GM23338 (cell line): ENCODE measurements around the gene POLR2F. TPM values are rescaled to one million over a fixed set of nuclear protein-coding genes. Genes with fewer than 3 reads are reported as not detected.

Experiments
- ATAC-seq: fragments of 200-7000 bp; cut with Tn5 transposase; 3 replicates; pipeline ENCODE4 v1.9.1; 2020
- DNase-seq: peaks from one replicate; pipeline ENCODE4 v3.0.0-alpha.2; 2015; ENCODE audit warnings: low spot score
- H2AFZ ChIP-seq: fragments of 200-600 bp; sonication (generic); 2 replicates; pipeline ENCODE4 v1.8.0; 2016; ENCODE audit warnings: antibody characterized with exemption, mild to moderate bottlenecking, moderate library complexity
- H3F3A ChIP-seq: fragments of 200-600 bp; sonication (generic); replicated peaks from 2 replicates; pipeline ENCODE4 v1.8.0; 2017; ENCODE audit warnings: antibody characterized with exemption, mixed run types, low read depth
- H3K27ac ChIP-seq: fragments of 200-600 bp; sonication (generic); 2 replicates; pipeline ENCODE4 v1.6.1; 2016; ENCODE audit warnings: low read depth
- H3K27me3 ChIP-seq: fragments of 200-600 bp; sonication (generic); 2 replicates; pipeline ENCODE4 v1.8.0; 2016; ENCODE audit warnings: mild to moderate bottlenecking, mixed run types, moderate library complexity; ENCODE audit not compliant: insufficient read depth
- H3K36me3 ChIP-seq: fragments of 200-600 bp; sonication (generic); 2 replicates; pipeline ENCODE4 v1.8.0; 2016; ENCODE audit warnings: mild to moderate bottlenecking; ENCODE audit not compliant: insufficient read depth
- H3K4me1 ChIP-seq: fragments of 200-600 bp; sonication (generic); 2 replicates; pipeline ENCODE4 v1.8.0; 2016; ENCODE audit warnings: mild to moderate bottlenecking, moderate library complexity; ENCODE audit not compliant: insufficient read depth
- H3K4me2 ChIP-seq: fragments of 200-600 bp; sonication (generic); 2 replicates; pipeline ENCODE4 v1.7.1; 2017; ENCODE audit warnings: mixed run types
- H3K4me3 ChIP-seq: fragments of 200-600 bp; sonication (generic); 2 replicates; pipeline ENCODE4 v1.6.1; 2016; ENCODE audit warnings: mixed run types
- H3K79me2 ChIP-seq: fragments of 200-600 bp; sonication (generic); replicated peaks from 2 replicates; pipeline ENCODE4 v1.8.0; 2017; ENCODE audit warnings: mild to moderate bottlenecking; ENCODE audit not compliant: insufficient read depth
- H3K9me2 ChIP-seq: fragments of 200-600 bp; sonication (generic); 2 replicates; pipeline ENCODE4 v1.8.0; 2017; ENCODE audit not compliant: insufficient read depth
- H4K20me1 ChIP-seq: fragments of 200-600 bp; sonication (generic); replicated peaks from 2 replicates; pipeline ENCODE4 v1.8.0; 2017; ENCODE audit warnings: mild to moderate bottlenecking; ENCODE audit not compliant: insufficient read depth
- H3K27ac Mint-ChIP-seq: 2 replicates; pipeline ENCODE4 v1.8.0; 2020; ENCODE audit warnings: inconsistent platforms, mild to moderate bottlenecking, moderate library complexity, mixed read lengths
- H3K27me3 Mint-ChIP-seq: 3 replicates; pipeline ENCODE4 v1.8.0; 2022; ENCODE audit warnings: low read depth, mild to moderate bottlenecking, moderate library complexity, mixed read lengths, inconsistent platforms; ENCODE audit not compliant: insufficient read depth, poor library complexity
- H3K36me3 Mint-ChIP-seq: 3 replicates; pipeline ENCODE4 v1.8.0; 2021; ENCODE audit warnings: low read depth, mild to moderate bottlenecking, inconsistent platforms, moderate library complexity, mixed read lengths
- H3K4me1 Mint-ChIP-seq: 3 replicates; pipeline ENCODE4 v1.8.0; 2020; ENCODE audit warnings: mild to moderate bottlenecking, inconsistent platforms, mixed read lengths
- H3K4me3 Mint-ChIP-seq: 3 replicates; pipeline ENCODE4 v1.8.0; 2021; ENCODE audit warnings: moderate library complexity, mild to moderate bottlenecking, inconsistent platforms, mixed read lengths
- H3K9me3 Mint-ChIP-seq: 3 replicates; pipeline ENCODE4 v1.8.0; 2020; ENCODE audit warnings: moderate library complexity, mild to moderate bottlenecking, inconsistent platforms, mixed read lengths
- EZH2 ChIP-seq: fragments of 200-600 bp; sonication (generic); IDR thresholded peaks from one replicate; pipeline ENCODE4 v1.8.0; 2017; ENCODE audit warnings: antibody characterized with exemption, mild to moderate bottlenecking, low read depth; ENCODE audit not compliant: unreplicated experiment
- microRNA-seq: library from miRNA; unstranded; fragments of <30 nt; microRNA quantifications from one replicate; pipeline ENCODE4, GENCODE V29; 2017
- polyA plus RNA-seq: library from polyadenylated mRNA; unstranded; fragments of >200 nt; fragmentation: Nextera tagmentation; extraction: Ambion mirVana; gene quantifications from 2 replicates; pipeline ENCODE4 v1.2.1, GENCODE V29; 2016
- total RNA-seq: library from RNA; depleted of rRNA; stranded (reverse); fragments of >200 nt; shearing (Covaris generic); gene quantifications from 2 replicates; pipeline ENCODE4 v1.2.3, GENCODE V29; 2014; rRNA removed

POLR2F gene
- total and polyA plus RNA-seq, 2 experiments from 2014 or later, result 144 to 429 TPM

DNA sequence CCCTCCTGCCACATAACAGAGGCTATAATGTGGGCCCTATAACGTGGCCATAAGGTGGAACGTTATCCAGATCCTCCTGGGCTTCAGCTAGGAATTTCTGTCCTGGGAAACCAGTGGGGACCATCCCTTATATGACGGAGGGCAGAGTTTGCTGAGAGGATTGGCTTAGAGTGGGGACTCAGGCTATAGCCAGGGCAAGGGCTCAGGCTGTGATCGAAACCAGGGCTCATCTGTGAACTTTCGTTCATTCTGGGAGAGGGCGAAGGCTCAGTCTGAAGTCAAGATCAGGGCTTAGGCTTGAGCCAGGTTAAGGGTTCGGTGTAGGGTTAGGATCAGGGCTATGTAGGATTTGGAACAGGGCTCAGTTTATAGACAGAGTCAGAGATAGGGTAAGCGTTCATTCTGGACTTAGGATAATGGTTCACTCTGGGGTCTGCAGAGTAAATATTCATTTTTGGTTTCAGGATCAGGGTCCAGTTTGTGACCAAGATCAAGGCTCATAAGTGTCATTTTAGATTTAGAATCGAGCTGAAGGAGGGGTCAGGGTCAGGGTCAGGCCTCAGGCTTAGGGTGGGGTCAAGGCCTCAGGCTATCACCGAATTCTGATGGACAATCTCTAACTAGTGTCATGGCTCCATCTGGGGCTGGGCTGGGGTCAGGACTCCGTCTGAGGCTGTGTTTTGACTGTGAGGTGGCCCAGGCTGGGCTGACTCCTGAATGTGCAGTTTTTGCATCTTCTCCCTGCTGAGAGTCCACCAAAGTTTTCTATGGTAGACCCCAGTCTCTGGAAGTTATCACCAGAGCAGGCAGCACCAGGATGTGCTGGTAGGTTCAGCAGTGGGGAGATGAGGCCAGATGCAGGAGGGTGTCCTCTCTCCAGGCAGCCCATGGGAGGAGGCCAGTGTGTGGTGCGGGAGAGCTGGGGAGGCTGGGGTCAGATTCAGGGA, 64.7 kb downstream of the POLR2F start:
- no peaks in the 10 kb centered on the region for H3K36me3 ChIP-seq
- peaks cover 16% of the 10 kb centered on the region for H3K27me3 Mint-ChIP-seq
- no peaks in the 10 kb centered on the region for H3K4me1 ChIP-seq
- no peaks in the 10 kb centered on the region; the same call in 2 of the 3 replicates for H3K9me3 Mint-ChIP-seq
- no peak overlapping the region for H3K4me2 ChIP-seq
- ATAC-seq, result no peak
- H3K27ac ChIP-seq, result no peak overlapping the region
- H3K9me2 ChIP-seq, result 0 out of 2 replicates have a peak, but pooled peaks cover 4% of the 10 kb centered on the region
- H2AFZ ChIP-seq, result no peak overlapping the region
- H3K79me2 ChIP-seq, result no peaks in the 10 kb centered on the region
- no peak for TF ChIP-seq EZH2
- no peak overlapping the region for H3K4me3 Mint-ChIP-seq
- H3K27me3 ChIP-seq, result no peaks in the 10 kb centered on the region
- H3K27ac Mint-ChIP-seq, result no peak overlapping the region; the same call in 1 of the 2 replicates
- peaks cover 4% of the 10 kb centered on the region; the same call in 1 of the 3 replicates for H3K4me1 Mint-ChIP-seq
- DNase-seq, result no peak
- H4K20me1 ChIP-seq, result no peaks in the 10 kb centered on the region
- no peaks in the 10 kb centered on the region for H3F3A ChIP-seq
- H3K36me3 Mint-ChIP-seq, result no peaks in the 10 kb centered on the region
- H3K4me3 ChIP-seq, result no peak overlapping the region

Small RNA genes within 50 kb of the gene (microRNA-seq; reads per million reads assigned to microRNA genes)
- not detected for gene MIR4534
- gene MIR6820, result 0.89 reads per million

Other genes with a start within 250 kb of the POLR2F start
- 61.3 and 87.3 TPM in 2 replicates for gene GCAT, start 145.8 kb upstream of the POLR2F start, total RNA-seq
- gene GCAT, start 145.8 kb upstream of the POLR2F start, polyA plus RNA-seq, result 36.8 and 39.1 TPM in 2 replicates
- 0.23 and 0.63 TPM in 2 replicates for gene GALR3, start 130.3 kb upstream of the POLR2F start, total RNA-seq
- 0.36 TPM in 1 of 2 replicates, not detected in the other for gene GALR3, start 130.3 kb upstream of the POLR2F start, polyA plus RNA-seq
- 13.0 and 13.6 TPM in 2 replicates for gene ANKRD54, start 109.4 kb upstream of the POLR2F start, total RNA-seq
- 14.0 and 14.1 TPM in 2 replicates for gene ANKRD54, start 109.4 kb upstream of the POLR2F start, polyA plus RNA-seq
- gene EIF3L, start 104.3 kb upstream of the POLR2F start, total RNA-seq, result 420 and 459 TPM in 2 replicates
- gene EIF3L, start 104.3 kb upstream of the POLR2F start, polyA plus RNA-seq, result 430 and 466 TPM in 2 replicates
- gene MICALL1, start 47.4 kb upstream of the POLR2F start, total RNA-seq, result 33.1 and 34.8 TPM in 2 replicates
- gene MICALL1, start 47.4 kb upstream of the POLR2F start, polyA plus RNA-seq, result 4.8 and 5.9 TPM in 2 replicates
- gene C22orf23, start 98 bp upstream of the POLR2F start, total RNA-seq, result 0.38 TPM in 1 of 2 replicates, not detected in the other
- 0.64 TPM in 1 of 2 replicates, not detected in the other for gene C22orf23, start 98 bp upstream of the POLR2F start, polyA plus RNA-seq
- 2.1 and 2.3 TPM in 2 replicates for gene SOX10, start 30.9 kb downstream of the POLR2F start, total RNA-seq
- gene SOX10, start 30.9 kb downstream of the POLR2F start, polyA plus RNA-seq, result 1.1 and 1.3 TPM in 2 replicates
- gene PICK1, start 103.7 kb downstream of the POLR2F start, total RNA-seq, result 28.3 and 36.2 TPM in 2 replicates
- gene PICK1, start 103.7 kb downstream of the POLR2F start, polyA plus RNA-seq, result 14.0 and 15.9 TPM in 2 replicates
- gene SLC16A8, start 130.5 kb downstream of the POLR2F start, total RNA-seq, result 0.66 and 1.0 TPM in 2 replicates
- gene SLC16A8, start 130.5 kb downstream of the POLR2F start, polyA plus RNA-seq, result 0.52 and 0.56 TPM in 2 replicates
- 3.9 and 5.6 TPM in 2 replicates for gene BAIAP2L2, start 157.0 kb downstream of the POLR2F start, total RNA-seq
- gene BAIAP2L2, start 157.0 kb downstream of the POLR2F start, polyA plus RNA-seq, result 5.6 and 7.6 TPM in 2 replicates
- gene PLA2G6, start 228.1 kb downstream of the POLR2F start, total RNA-seq, result 6.3 and 12.6 TPM in 2 replicates
- gene PLA2G6, start 228.1 kb downstream of the POLR2F start, polyA plus RNA-seq, result 4.5 and 5.8 TPM in 2 replicates
- 7.7 and 8.9 TPM in 2 replicates for gene MAFF, start 248.3 kb downstream of the POLR2F start, total RNA-seq
- 2.2 and 2.3 TPM in 2 replicates for gene MAFF, start 248.3 kb downstream of the POLR2F start, polyA plus RNA-seq